Neural cell (in vitro differentiated cells): ENCODE data around the gene ADAMTS18. TPM values are rescaled to one million over a fixed set of nuclear protein-coding genes. Genes with fewer than 3 reads are reported as not detected.

ENCODE experiments used
- H2AFZ ChIP-seq: fragments of 200-600, 300-800 bp; sonication (generic), shearing (Covaris generic); 2 replicates; pipeline ENCODE4 v1.6.0; 2014; ENCODE audit warnings: low read depth, mild to moderate bottlenecking, antibody characterized with exemption, low read length, moderate library complexity
- H3F3A ChIP-seq: fragments of 200-600 bp; shearing (Covaris generic); 2 replicates; pipeline ENCODE4 v1.6.1; 2016; ENCODE audit warnings: mild to moderate bottlenecking, moderate library complexity, mixed read lengths, antibody characterized with exemption, low read length; ENCODE audit not compliant: insufficient read depth, poor library complexity, severe bottlenecking
- H3K27ac ChIP-seq: fragments of 200-600, 300-800 bp; sonication (generic), shearing (Covaris generic); 2 replicates; pipeline ENCODE4 v1.5.1; 2014; ENCODE audit warnings: mild to moderate bottlenecking, low read length, moderate library complexity
- H3K27me3 ChIP-seq: fragments of 300-800, 200-600 bp; sonication (generic), shearing (Covaris generic); 2 replicates; pipeline ENCODE4 v1.6.0; 2014; ENCODE audit warnings: mild to moderate bottlenecking, low read depth, low read length, moderate library complexity; ENCODE audit not compliant: insufficient read depth
- H3K36me3 ChIP-seq: fragments of 300-800, 200-600 bp; sonication (generic), shearing (Covaris generic); 2 replicates; pipeline ENCODE4 v1.5.1; 2014; ENCODE audit warnings: mild to moderate bottlenecking, antibody characterized with exemption, low read length, moderate library complexity; ENCODE audit not compliant: insufficient read depth
- H3K4me2 ChIP-seq: fragments of 300-800, 200-600 bp; sonication (generic), shearing (Covaris generic); 2 replicates; pipeline ENCODE4 v1.6.0; 2014; ENCODE audit warnings: mild to moderate bottlenecking, low read length
- H3K4me3 ChIP-seq: fragments of 300-800, 200-600 bp; sonication (generic), shearing (Covaris generic); 2 replicates; pipeline ENCODE4 v1.5.1; 2014; ENCODE audit warnings: mild to moderate bottlenecking, low read length, moderate library complexity
- H3K79me2 ChIP-seq: fragments of 200-600 bp; shearing (Covaris generic); replicated peaks from 2 replicates; pipeline ENCODE4 v1.6.0; 2014; ENCODE audit warnings: mild to moderate bottlenecking, low read length, moderate library complexity; ENCODE audit not compliant: insufficient read depth
- H3K9ac ChIP-seq: fragments of 300-800, 200-600 bp; sonication (generic), shearing (Covaris generic); 2 replicates; pipeline ENCODE4 v1.6.1; 2016; ENCODE audit warnings: mild to moderate bottlenecking, low read length, mixed read lengths
- H3K9me2 ChIP-seq: fragments of 200-600 bp; shearing (Covaris generic); 2 replicates; pipeline ENCODE4 v1.6.1; 2016; ENCODE audit warnings: mild to moderate bottlenecking, low read length, mixed read lengths; ENCODE audit not compliant: insufficient read depth
- H3K9me3 ChIP-seq: fragments of 200-600, 300-800 bp; sonication (generic), shearing (Covaris generic); 2 replicates; pipeline ENCODE4 v1.6.1; 2016; ENCODE audit warnings: mild to moderate bottlenecking, mixed run types, low read length, moderate library complexity, mixed read lengths
- H4K20me1 ChIP-seq: fragments of 200-600 bp; shearing (Covaris generic); 2 replicates; pipeline ENCODE4 v1.6.1; 2016; ENCODE audit warnings: mild to moderate bottlenecking, mixed run types; ENCODE audit not compliant: insufficient read depth
- CTCF ChIP-seq: fragments of 450-650 bp; IDR thresholded peaks from 2 replicates; pipeline ENCODE4 v1.5.1; 2014; ENCODE audit warnings: antibody characterized with exemption, mild to moderate bottlenecking, moderate library complexity; ENCODE audit not compliant: poor library complexity, severe bottlenecking
- EZH2 ChIP-seq: fragments of 200-600, 300-800 bp; shearing (Covaris generic), sonication (generic); IDR thresholded peaks from 2 replicates; pipeline ENCODE4 v1.6.1; 2014; ENCODE audit warnings: antibody characterized with exemption, low read length, borderline replicate concordance, mild to moderate bottlenecking; ENCODE audit not compliant: insufficient read depth, poor library complexity, severe bottlenecking
- MXI1 ChIP-seq: fragments of 450-650 bp; conservative IDR thresholded peaks from 2 replicates; pipeline ENCODE4 v1.6.1; 2014; ENCODE audit warnings: antibody characterized with exemption, mild to moderate bottlenecking; ENCODE audit not compliant: poor library complexity, severe bottlenecking
- POLR2AphosphoS5 ChIP-seq: IDR thresholded peaks from 2 replicates; pipeline ENCODE4 v1.6.1; 2012
- RAD21 ChIP-seq: fragments of 450-650 bp; conservative IDR thresholded peaks from 2 replicates; pipeline ENCODE4 v1.6.1; 2014; ENCODE audit warnings: antibody characterized with exemption, mild to moderate bottlenecking, moderate library complexity
- REST ChIP-seq: IDR thresholded peaks from 2 replicates; pipeline ENCODE4 v1.6.1; 2012; ENCODE audit warnings: borderline replicate concordance
- SMC3 ChIP-seq: fragments of 450-650 bp; conservative IDR thresholded peaks from 2 replicates; pipeline ENCODE4 v1.6.1; 2014; ENCODE audit warnings: antibody characterized with exemption, mild to moderate bottlenecking, moderate library complexity; ENCODE audit not compliant: poor library complexity
- TAF1 ChIP-seq: IDR thresholded peaks from 2 replicates; pipeline ENCODE4 v1.6.1; 2012; ENCODE audit warnings: low read depth
- polyA plus RNA-seq: library from polyadenylated mRNA; depleted of rRNA; stranded (reverse); fragments of >200 nt; gene quantifications from 2 replicates; pipeline ENCODE4 v1.2.3, GENCODE V29; 2014

Gene ADAMTS18
- polyA plus RNA-seq, 1 donor from 2014 or later: 1.3 TPM

GRCh38 chr16:77322757-77323156 lies 112.1 kb downstream of the ADAMTS18 start:
- Histone ChIP-seq H3K79me2 (no peaks in the 10 kb centered on the region), H3K36me3 (no peaks in the 10 kb centered on the region), H2AFZ (no peak overlapping the region), H3F3A (no peaks in the 10 kb centered on the region), H3K4me2 (no peak overlapping the region), H3K9me3 (no peaks in the 10 kb centered on the region), H3K9ac (no peak overlapping the region), H3K27ac (no peak overlapping the region), H3K4me3 (no peak overlapping the region), H4K20me1 (no peaks in the 10 kb centered on the region), H3K27me3 (no peaks in the 10 kb centered on the region), H3K9me2 (no peaks in the 10 kb centered on the region)
- TF ChIP-seq RAD21 (no peak), SMC3 (no peak), CTCF (no peak), EZH2 (no peak), MXI1 (no peak), REST (no peak), POLR2AphosphoS5 (no peak), TAF1 (no peak)

- Histone ChIP-seq H3K4me2 (no peak overlapping the region), H3K79me2 (no peaks in the 10 kb centered on the region), H2AFZ (no peak overlapping the region), H3K27me3 (no peaks in the 10 kb centered on the region), H3K9me3 (no peaks in the 10 kb centered on the region), H3F3A (no peaks in the 10 kb centered on the region), H4K20me1 (no peaks in the 10 kb centered on the region), H3K9me2 (no peaks in the 10 kb centered on the region), H3K36me3 (no peaks in the 10 kb centered on the region), H3K9ac (no peak overlapping the region), H3K27ac (no peak overlapping the region), H3K4me3 (no peak overlapping the region)
- TF ChIP-seq POLR2AphosphoS5: no peak
- TF ChIP-seq REST: no peak
These were observed 117.8 kb downstream of the ADAMTS18 start for GRCh38 chr16:77317059-77317458.
